ENCODE results near the gene PTPRJ.

The PTPRJ gene

GRCh38 chr11:48045536-48045935, 65.2 kb downstream of the PTPRJ start:
- no peak overlapping the region for H3K4me2 ChIP-seq (ENCODE audit: low read length)
- H3F3A ChIP-seq (ENCODE audit: control insufficient read depth, insufficient read depth), result peaks cover 3% of the 10 kb centered on the region; the same call in 1 of the 2 replicates
- no peaks in the 10 kb centered on the region; the same call in 1 of the 2 replicates for H3K36me3 ChIP-seq (ENCODE audit: control insufficient read depth, low read length)
- H4K20me1 ChIP-seq (ENCODE audit: control insufficient read depth, insufficient read depth, low read depth, low read length), result no peaks in the 10 kb centered on the region
- H3K9me3 ChIP-seq (ENCODE audit: control insufficient read depth, insufficient read depth, low read length), result no peaks in the 10 kb centered on the region
- H3K4me1 ChIP-seq (ENCODE audit: control insufficient read depth, low read length), result peaks cover 30% of the 10 kb centered on the region
- no peaks in the 10 kb centered on the region for H3K9me2 ChIP-seq (replicated peaks; ENCODE audit: control insufficient read depth, low read length)
- TF ChIP-seq EZH2phosphoT487 (IDR thresholded peaks at IDR 0.05; ENCODE audit: borderline replicate concordance, low read length) (no peak), CTCF (IDR thresholded peaks at IDR 0.05; ENCODE audit: low read depth, low read length, poor library complexity, severe bottlenecking) (no peak)
- 0 out of 2 replicates have a peak, but pooled peaks cover 4% of the 10 kb centered on the region for H3K27me3 ChIP-seq (ENCODE audit: control insufficient read depth, low read length)
- no peak overlapping the region for H3K4me3 ChIP-seq (ENCODE audit: low read length)
- H3K79me2 ChIP-seq (ENCODE audit: control insufficient read depth, low read length), result no peaks in the 10 kb centered on the region
- H3K27ac ChIP-seq (ENCODE audit: low read depth, low read length), result no peak overlapping the region

GRCh38 chr11:48047616-48048015, 67.3 kb downstream of the PTPRJ start:
- Histone ChIP-seq H3K27ac (ENCODE audit: low read depth, low read length) (no peak overlapping the region), H3K79me2 (ENCODE audit: control insufficient read depth, low read length) (no peaks in the 10 kb centered on the region)

GRCh38 chr11:48049036-48049435, 68.7 kb downstream of the PTPRJ start:
- H3K9me2 ChIP-seq (replicated peaks; ENCODE audit: control insufficient read depth, low read length), result no peaks in the 10 kb centered on the region
- no peaks in the 10 kb centered on the region; the same call in 1 of the 2 replicates for H3K36me3 ChIP-seq (ENCODE audit: control insufficient read depth, low read length)
- no peaks in the 10 kb centered on the region for H3K79me2 ChIP-seq (ENCODE audit: control insufficient read depth, low read length)
- peaks cover 31% of the 10 kb centered on the region for H3K4me1 ChIP-seq (ENCODE audit: control insufficient read depth, low read length)
- H3K9me3 ChIP-seq (ENCODE audit: control insufficient read depth, insufficient read depth, low read length), result no peaks in the 10 kb centered on the region
- H3K27me3 ChIP-seq (ENCODE audit: control insufficient read depth, low read length), result no peaks in the 10 kb centered on the region
- H3K27ac ChIP-seq (ENCODE audit: low read depth, low read length), result no peak overlapping the region
- TF ChIP-seq EZH2phosphoT487 (IDR thresholded peaks at IDR 0.05; ENCODE audit: borderline replicate concordance, low read length), result no peak
- TF ChIP-seq CTCF (IDR thresholded peaks at IDR 0.05; ENCODE audit: low read depth, low read length, poor library complexity, severe bottlenecking), result no peak
- no peak overlapping the region for H3K4me3 ChIP-seq (ENCODE audit: low read length)
- H3K4me2 ChIP-seq (ENCODE audit: low read length), result no peak overlapping the region
- H4K20me1 ChIP-seq (ENCODE audit: control insufficient read depth, insufficient read depth, low read depth, low read length), result no peaks in the 10 kb centered on the region
- H3F3A ChIP-seq (ENCODE audit: control insufficient read depth, insufficient read depth), result peaks cover 2% of the 10 kb centered on the region; the same call in 1 of the 2 replicates

More at GRCh38 chr11:48047616-48048015, 67.3 kb downstream of the PTPRJ start:
- Histone ChIP-seq H3K27me3 (ENCODE audit: control insufficient read depth, low read length) (no peaks in the 10 kb centered on the region), H3K4me2 (ENCODE audit: low read length) (no peak overlapping the region), H3K36me3 (ENCODE audit: control insufficient read depth, low read length) (no peaks in the 10 kb centered on the region; the same call in 1 of the 2 replicates), H3K4me3 (ENCODE audit: low read length) (no peak overlapping the region), H4K20me1 (ENCODE audit: control insufficient read depth, insufficient read depth, low read depth, low read length) (no peaks in the 10 kb centered on the region), H3F3A (ENCODE audit: control insufficient read depth, insufficient read depth) (peaks cover 3% of the 10 kb centered on the region; the same call in 1 of the 2 replicates), H3K9me2 (replicated peaks; ENCODE audit: control insufficient read depth, low read length) (no peaks in the 10 kb centered on the region), H3K4me1 (ENCODE audit: control insufficient read depth, low read length) (peaks cover 42% of the 10 kb centered on the region), H3K9me3 (ENCODE audit: control insufficient read depth, insufficient read depth, low read length) (no peaks in the 10 kb centered on the region)
- TF ChIP-seq EZH2phosphoT487 (IDR thresholded peaks at IDR 0.05; ENCODE audit: borderline replicate concordance, low read length) (no peak), CTCF (IDR thresholded peaks at IDR 0.05; ENCODE audit: low read depth, low read length, poor library complexity, severe bottlenecking) (no peak)
